ENCODE data around the gene TMEM218.

TMEM218 gene

GRCh38 chr11:125080531-125080911 lies 30.9 kb downstream of the TMEM218 start:
- Histone ChIP-seq H3K4me3 (ENCODE audit: low read depth in 1 of 2, low read length in 2 of 2) (no peak overlapping the region), H3K27me3 (ENCODE audit: control insufficient read depth in 1 of 2, insufficient read depth in 2 of 2, low read length in 2 of 2) (no peaks in the 10 kb centered on the region), H3K27ac (ENCODE audit: low read depth, low read length) (no peak overlapping the region), H3K4me1 (ENCODE audit: insufficient read depth, low read length) (no peaks in the 10 kb centered on the region), H3K36me3 (ENCODE audit: insufficient read depth, low read length) (no peaks in the 10 kb centered on the region), H3K9me3 (ENCODE audit: low read length) (no peaks in the 10 kb centered on the region), H3K9ac (ENCODE audit: low read length) (no peak overlapping the region)

GRCh38 chr11:125079878-125080530 lies 31.4 kb downstream of the TMEM218 start:
- Histone ChIP-seq H3K4me1 (ENCODE audit: insufficient read depth, low read length) (no peaks in the 10 kb centered on the region), H3K36me3 (ENCODE audit: insufficient read depth, low read length) (no peaks in the 10 kb centered on the region), H3K27me3 (ENCODE audit: control insufficient read depth in 1 of 2, insufficient read depth in 2 of 2, low read length in 2 of 2) (no peaks in the 10 kb centered on the region), H3K27ac (ENCODE audit: low read depth, low read length) (no peak overlapping the region), H3K9ac (ENCODE audit: low read length) (no peak overlapping the region), H3K9me3 (ENCODE audit: low read length) (no peaks in the 10 kb centered on the region), H3K4me3 (ENCODE audit: low read depth in 1 of 2, low read length in 2 of 2) (no peak overlapping the region)

DNA sequence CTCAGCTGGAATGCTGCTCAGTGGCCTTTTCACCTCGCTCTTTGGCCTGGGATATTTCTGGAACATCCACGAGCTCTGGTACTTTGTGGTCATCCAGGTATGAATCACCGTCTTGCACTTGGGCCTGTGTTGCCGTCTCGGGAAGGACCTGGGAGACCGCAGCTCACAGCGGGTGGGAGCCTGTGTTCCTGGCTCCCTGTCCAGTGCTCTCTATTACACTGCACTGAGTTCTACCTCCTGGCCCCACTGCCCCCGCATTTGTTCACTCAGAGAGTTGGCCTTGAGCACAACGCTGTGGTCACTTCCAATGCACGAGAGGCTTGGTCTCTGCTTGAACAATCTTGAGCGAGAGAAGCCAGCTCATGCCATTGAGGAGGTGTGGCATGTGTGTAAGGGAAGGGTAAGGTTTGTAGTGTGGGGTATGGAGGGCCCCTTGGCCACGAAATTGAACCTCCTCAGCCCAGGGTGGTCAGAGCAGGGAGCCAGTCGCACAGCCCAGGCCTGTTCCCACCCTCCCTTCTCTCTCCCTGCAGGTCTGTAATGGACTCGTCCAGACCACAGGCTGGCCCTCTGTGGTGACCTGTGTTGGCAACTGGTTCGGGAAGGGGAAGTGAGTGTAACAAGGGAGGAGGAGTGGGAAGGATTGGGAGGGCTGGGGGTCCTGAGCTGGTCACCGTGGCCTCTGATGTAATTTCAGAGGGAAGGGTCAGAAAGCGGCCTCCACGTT lies 32.1 kb downstream of the TMEM218 start:
- no peaks in the 10 kb centered on the region for H3K36me3 ChIP-seq (ENCODE audit: insufficient read depth, low read length)
- no peak overlapping the region for H3K4me3 ChIP-seq (ENCODE audit: low read depth in 1 of 2, low read length in 2 of 2)
- H3K9me3 ChIP-seq (ENCODE audit: low read length), result no peaks in the 10 kb centered on the region
- H3K4me1 ChIP-seq (ENCODE audit: insufficient read depth, low read length), result no peaks in the 10 kb centered on the region
- H3K27me3 ChIP-seq (ENCODE audit: control insufficient read depth in 1 of 2, insufficient read depth in 2 of 2, low read length in 2 of 2), result no peaks in the 10 kb centered on the region
- H3K9ac ChIP-seq (ENCODE audit: low read length), result no peak overlapping the region
- no peak overlapping the region for H3K27ac ChIP-seq (ENCODE audit: low read depth, low read length)

DNA sequence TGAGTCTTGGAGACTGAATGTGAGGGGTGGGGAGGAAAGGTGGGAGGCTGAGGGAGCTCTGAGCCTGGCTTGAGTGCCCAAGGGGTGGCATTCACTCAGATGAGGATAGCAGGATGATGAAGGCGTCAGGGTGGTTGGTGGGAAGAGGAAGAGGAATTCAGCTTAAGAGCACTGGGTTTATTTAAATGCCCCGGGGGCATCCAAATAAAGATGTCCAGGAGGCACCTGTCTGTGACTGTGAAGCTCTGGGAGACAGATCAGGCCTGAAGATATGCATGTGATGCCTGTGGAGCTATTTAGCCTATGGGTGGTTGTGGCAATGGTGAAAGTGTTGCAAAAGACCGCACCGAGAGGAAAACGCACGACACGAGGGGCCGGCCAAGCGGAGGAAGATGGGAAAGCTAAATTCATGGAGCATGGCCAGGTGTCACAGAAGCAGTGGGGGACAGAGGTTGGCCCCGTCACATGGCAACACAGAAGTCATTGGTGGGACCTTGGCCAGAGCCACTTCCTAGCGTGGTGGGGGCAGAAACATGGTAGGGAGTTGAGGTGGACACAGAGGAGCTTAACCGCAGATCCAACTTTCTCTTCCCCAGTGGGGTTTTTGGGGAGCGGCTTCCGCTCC lies 32.8 kb downstream of the TMEM218 start:
- no peaks in the 10 kb centered on the region for H3K9me3 ChIP-seq (ENCODE audit: low read length)
- H3K9ac ChIP-seq (ENCODE audit: low read length), result no peak overlapping the region
- H3K36me3 ChIP-seq (ENCODE audit: insufficient read depth, low read length), result no peaks in the 10 kb centered on the region
- no peaks in the 10 kb centered on the region for H3K4me1 ChIP-seq (ENCODE audit: insufficient read depth, low read length)
- H3K27me3 ChIP-seq (ENCODE audit: control insufficient read depth in 1 of 2, insufficient read depth in 2 of 2, low read length in 2 of 2), result no peaks in the 10 kb centered on the region
- no peak overlapping the region for H3K4me3 ChIP-seq (ENCODE audit: low read depth in 1 of 2, low read length in 2 of 2)
- no peak overlapping the region for H3K27ac ChIP-seq (ENCODE audit: low read depth, low read length)

GRCh38 chr11:125078016-125078415 lies 33.4 kb downstream of the TMEM218 start:
- Histone ChIP-seq H3K27me3 (ENCODE audit: control insufficient read depth in 1 of 2, insufficient read depth in 2 of 2, low read length in 2 of 2) (no peaks in the 10 kb centered on the region), H3K9me3 (ENCODE audit: low read length) (no peaks in the 10 kb centered on the region), H3K36me3 (ENCODE audit: insufficient read depth, low read length) (no peaks in the 10 kb centered on the region), H3K4me1 (ENCODE audit: insufficient read depth, low read length) (no peaks in the 10 kb centered on the region), H3K27ac (ENCODE audit: low read depth, low read length) (no peak overlapping the region), H3K4me3 (ENCODE audit: low read depth in 1 of 2, low read length in 2 of 2) (no peak overlapping the region), H3K9ac (ENCODE audit: low read length) (no peak overlapping the region)

DNA sequence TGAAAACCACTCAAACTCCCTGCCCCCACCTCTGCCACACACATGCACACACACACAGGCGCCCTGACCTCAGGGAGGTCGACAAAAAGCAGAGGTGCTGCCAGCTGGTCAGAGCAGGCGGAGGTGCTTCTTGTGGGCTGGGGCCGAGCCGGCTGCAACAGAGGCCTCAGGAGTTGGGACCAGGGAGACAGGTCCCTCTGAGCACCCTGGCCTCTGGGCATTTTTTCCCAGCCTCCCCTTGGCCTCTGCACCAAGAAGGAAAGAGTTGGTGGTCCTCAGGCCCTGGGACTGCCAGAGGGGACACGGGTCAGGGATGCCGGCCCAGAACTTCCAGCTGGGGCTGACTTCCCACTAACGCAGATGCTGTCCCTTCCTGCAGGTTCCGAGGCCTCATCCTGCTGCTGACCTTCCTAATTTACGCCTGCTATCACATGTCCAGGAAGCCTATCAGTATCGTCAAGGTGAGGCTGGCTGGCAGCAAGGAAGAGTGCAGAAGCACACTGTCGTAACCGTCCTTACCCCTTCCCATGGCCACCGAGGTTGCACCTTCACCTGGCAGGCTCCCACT lies 35.0 kb downstream of the TMEM218 start:
- no peak overlapping the region for H3K27ac ChIP-seq (ENCODE audit: low read depth, low read length)
- H3K4me1 ChIP-seq (ENCODE audit: insufficient read depth, low read length), result no peaks in the 10 kb centered on the region
- H3K4me3 ChIP-seq (ENCODE audit: low read depth in 1 of 2, low read length in 2 of 2), result no peak overlapping the region
- no peak overlapping the region for H3K9ac ChIP-seq (ENCODE audit: low read length)
- no peaks in the 10 kb centered on the region for H3K27me3 ChIP-seq (ENCODE audit: control insufficient read depth in 1 of 2, insufficient read depth in 2 of 2, low read length in 2 of 2)
- no peaks in the 10 kb centered on the region for H3K36me3 ChIP-seq (ENCODE audit: insufficient read depth, low read length)
- no peaks in the 10 kb centered on the region for H3K9me3 ChIP-seq (ENCODE audit: low read length)

DNA sequence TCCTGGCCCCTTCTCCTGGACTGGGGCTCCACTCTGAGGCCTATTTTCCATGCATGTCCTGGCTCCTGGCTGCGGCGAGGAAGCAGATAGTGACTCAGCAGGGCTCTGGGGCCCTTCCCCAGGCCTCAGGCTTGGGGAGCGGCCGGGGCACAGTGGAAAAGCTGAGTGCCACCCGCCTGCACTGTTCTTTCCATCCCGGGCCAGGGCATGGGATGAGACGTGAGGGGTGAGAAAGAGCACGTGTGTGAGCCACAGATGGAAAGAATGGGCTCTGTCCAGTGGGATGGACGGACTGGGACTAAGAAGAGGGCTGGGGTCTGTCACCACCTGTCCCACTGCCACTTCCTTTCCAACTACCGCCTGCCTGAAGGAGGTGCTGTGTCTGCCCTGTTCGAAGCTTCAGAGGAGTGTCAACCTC lies 35.5 kb downstream of the TMEM218 start:
- Histone ChIP-seq H3K4me3 (ENCODE audit: low read depth in 1 of 2, low read length in 2 of 2) (no peak overlapping the region), H3K4me1 (ENCODE audit: insufficient read depth, low read length) (no peaks in the 10 kb centered on the region)

DNA sequence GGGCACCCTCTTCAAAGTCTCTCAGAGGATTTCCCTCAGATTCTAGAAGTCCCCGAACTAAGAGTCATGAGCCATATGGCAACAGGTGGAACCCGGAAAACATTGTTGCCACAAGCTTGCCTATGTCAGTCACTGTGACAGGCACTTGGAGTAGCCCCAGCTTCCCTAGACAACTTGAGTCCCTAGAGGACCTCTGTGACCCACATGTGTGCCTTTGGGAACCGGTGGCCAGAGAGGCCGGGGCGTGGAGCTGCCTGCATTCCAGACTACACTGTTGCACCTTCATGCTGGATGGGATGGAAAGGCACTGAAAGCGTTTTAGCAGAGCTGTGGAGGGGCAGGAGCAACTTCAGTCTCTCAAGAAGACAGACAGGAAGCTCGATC lies 36.2 kb downstream of the TMEM218 start:
- Histone ChIP-seq H3K27me3 (ENCODE audit: control insufficient read depth in 1 of 2, insufficient read depth in 2 of 2, low read length in 2 of 2) (no peaks in the 10 kb centered on the region), H3K9me3 (ENCODE audit: low read length) (no peaks in the 10 kb centered on the region), H3K36me3 (ENCODE audit: insufficient read depth, low read length) (no peaks in the 10 kb centered on the region), H3K4me3 (ENCODE audit: low read depth in 1 of 2, low read length in 2 of 2) (no peak overlapping the region), H3K4me1 (ENCODE audit: insufficient read depth, low read length) (no peaks in the 10 kb centered on the region), H3K9ac (ENCODE audit: low read length) (no peak overlapping the region), H3K27ac (ENCODE audit: low read depth, low read length) (no peak overlapping the region)

More for the DNA sequence above, 35.5 kb downstream of the TMEM218 start:
- no peak overlapping the region for H3K27ac ChIP-seq (ENCODE audit: low read depth, low read length)
- H3K9ac ChIP-seq (ENCODE audit: low read length), result no peak overlapping the region
- H3K9me3 ChIP-seq (ENCODE audit: low read length), result no peaks in the 10 kb centered on the region
- no peaks in the 10 kb centered on the region for H3K27me3 ChIP-seq (ENCODE audit: control insufficient read depth in 1 of 2, insufficient read depth in 2 of 2, low read length in 2 of 2)
- H3K36me3 ChIP-seq (ENCODE audit: insufficient read depth, low read length), result no peaks in the 10 kb centered on the region

DNA sequence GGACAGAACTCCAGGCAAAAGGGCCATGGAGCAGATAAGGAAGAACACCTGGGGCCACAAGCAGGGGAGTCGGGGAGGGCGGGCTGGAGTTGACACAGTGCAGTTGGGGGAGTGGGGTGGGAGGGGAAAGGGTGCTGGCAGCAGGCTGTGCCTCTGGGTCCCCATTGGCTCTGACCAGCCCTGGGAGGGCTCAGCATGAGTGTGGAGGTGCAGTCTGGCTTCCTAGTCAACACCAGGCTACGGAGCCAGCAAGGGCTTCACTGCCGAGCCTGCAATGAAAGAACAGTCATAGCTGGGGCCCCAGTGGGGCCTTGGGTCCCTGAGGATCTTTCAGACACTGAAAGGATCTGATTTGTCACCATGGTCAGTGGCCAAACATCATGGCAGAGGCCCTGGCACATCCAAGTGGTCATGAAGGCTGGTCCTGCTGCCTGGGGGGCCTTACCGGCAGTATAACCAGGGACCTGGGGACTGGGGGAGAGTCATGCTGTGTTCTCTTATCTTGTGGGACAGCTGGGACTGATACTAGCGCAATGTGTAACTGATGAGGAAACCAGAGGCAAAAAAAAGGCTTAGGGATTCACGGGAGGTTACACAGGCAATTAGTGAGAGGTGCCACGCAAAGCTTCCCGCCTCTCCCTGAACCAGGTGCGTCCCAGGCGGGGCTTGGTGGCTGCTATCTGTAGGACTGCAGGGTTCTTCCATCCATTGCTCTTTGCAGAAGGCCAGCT lies 36.8 kb downstream of the TMEM218 start:
- Histone ChIP-seq H3K4me3 (ENCODE audit: low read depth in 1 of 2, low read length in 2 of 2) (no peak overlapping the region), H3K9me3 (ENCODE audit: low read length) (no peaks in the 10 kb centered on the region), H3K27me3 (ENCODE audit: control insufficient read depth in 1 of 2, insufficient read depth in 2 of 2, low read length in 2 of 2) (no peaks in the 10 kb centered on the region), H3K9ac (ENCODE audit: low read length) (no peak overlapping the region), H3K4me1 (ENCODE audit: insufficient read depth, low read length) (no peaks in the 10 kb centered on the region), H3K36me3 (ENCODE audit: insufficient read depth, low read length) (no peaks in the 10 kb centered on the region), H3K27ac (ENCODE audit: low read depth, low read length) (no peak overlapping the region)

- Histone ChIP-seq H3K9ac (ENCODE audit: low read length) (no peak overlapping the region), H3K27me3 (ENCODE audit: control insufficient read depth in 1 of 2, insufficient read depth in 2 of 2, low read length in 2 of 2) (no peaks in the 10 kb centered on the region), H3K27ac (ENCODE audit: low read depth, low read length) (no peak overlapping the region), H3K9me3 (ENCODE audit: low read length) (no peaks in the 10 kb centered on the region), H3K36me3 (ENCODE audit: insufficient read depth, low read length) (no peaks in the 10 kb centered on the region), H3K4me1 (ENCODE audit: insufficient read depth, low read length) (no peaks in the 10 kb centered on the region), H3K4me3 (ENCODE audit: low read depth in 1 of 2, low read length in 2 of 2) (no peak overlapping the region)
Observed at GRCh38 chr11:125073616-125074483, 37.6 kb downstream of the TMEM218 start.
